HEK293 (cell line): ENCODE measurements around the gene PRKAR2B.
A peak's percentile ranks its signal among the peaks of the same experiment; 100 is the strongest.

ENCODE experiments used
- CTCF ChIA-PET: fragments of 350-600 bp; formaldehyde crosslinking; extraction: SDS; loops from one replicate; lab custom pipeline; 2021; ENCODE audit warnings: antibody characterized with exemption; lab: Yijun Ruan, JAX
- POLR2A ChIA-PET: fragments of 300-600 bp; formaldehyde crosslinking; extraction: SDS; loops from one replicate; lab custom pipeline; 2020; ENCODE audit warnings: antibody characterized with exemption, inconsistent platforms; lab: Yijun Ruan, JAX
- H3K27ac ChIP-seq: fragments of 200-500 bp; sonication (Bioruptor generic); 2 replicates; pipeline ENCODE4 v1.5.1; 2014; ENCODE audit warnings: low read depth, low read length, control low read depth, inconsistent platforms; ENCODE audit errors: extremely low read depth
- H3K36me3 ChIP-seq, 2 experiments: fragments of 200-500 bp in 1 of 2; sonication (Bioruptor generic) in 1 of 2; 1 replicate in 1 of 2; 2 replicates in 1 of 2; pipeline ENCODE4 v1.5.1; 2014 to 2017; ENCODE audit warnings: inconsistent platforms in 2 of 2, low read length in 2 of 2; ENCODE audit not compliant: control insufficient read depth in 2 of 2, insufficient read depth in 1 of 2
- H3K4me1 ChIP-seq: fragments of 200-500 bp; sonication (Bioruptor generic); 2 replicates; pipeline ENCODE4 v1.5.1; 2014; ENCODE audit warnings: mild to moderate bottlenecking, low read length, inconsistent platforms; ENCODE audit not compliant: control insufficient read depth, insufficient read depth
- H3K4me3 ChIP-seq: 2 replicates; pipeline ENCODE4 v1.5.1; 2011; ENCODE audit warnings: low read depth, mild to moderate bottlenecking, control low read depth, low read length, moderate library complexity
- H3K9me3 ChIP-seq: fragments of 200-500 bp; sonication (Bioruptor generic); 2 replicates; pipeline ENCODE4 v1.5.1; 2014; ENCODE audit warnings: low read depth, low read length, inconsistent platforms; ENCODE audit not compliant: control insufficient read depth, insufficient read depth
- BCL11B ChIP-seq: fragments of 450-650 bp; formaldehyde crosslinking; IDR thresholded peaks from 2 replicates; pipeline ENCODE4 v1.5.1; 2016; ENCODE audit warnings: low read depth, missing biosample characterization, missing genetic modification characterization
- EGR2 ChIP-seq: fragments of 450-650 bp; formaldehyde crosslinking; IDR thresholded peaks from 2 replicates; pipeline ENCODE4 v1.5.1; 2016; ENCODE audit warnings: low read depth, missing biosample characterization, missing genetic modification characterization
- GFI1B ChIP-seq: fragments of 450-650 bp; formaldehyde crosslinking; IDR thresholded peaks from 2 replicates; pipeline ENCODE4 v1.5.1; 2016; ENCODE audit warnings: missing biosample characterization, missing genetic modification characterization
- HOXA7 ChIP-seq: sonication (generic); formaldehyde crosslinking; IDR thresholded peaks from 2 replicates; pipeline ENCODE4 v1.8.1; 2022; ENCODE audit warnings: missing genetic modification reagents, borderline replicate concordance
- IKZF3 ChIP-seq: fragments of 450-650 bp; IDR thresholded peaks from 2 replicates; pipeline ENCODE4 v1.5.0; 2018; ENCODE audit warnings: missing biosample characterization, mild to moderate bottlenecking, missing genetic modification characterization, moderate library complexity
- MYNN ChIP-seq: fragments of 450-650 bp; formaldehyde crosslinking; IDR thresholded peaks from 2 replicates; pipeline ENCODE4 v1.5.1; 2016; ENCODE audit warnings: missing biosample characterization, missing genetic modification characterization, borderline replicate concordance
- SP3 ChIP-seq: fragments of 450-650 bp; formaldehyde crosslinking; IDR thresholded peaks from 2 replicates; pipeline ENCODE4 v1.5.1; 2016; ENCODE audit warnings: missing biosample characterization, missing genetic modification characterization
- ZBTB10 ChIP-seq: fragments of 450-650 bp; formaldehyde crosslinking; IDR thresholded peaks from 2 replicates; pipeline ENCODE4 v1.5.1; 2016; ENCODE audit warnings: missing biosample characterization, missing genetic modification characterization
- ZBTB17 ChIP-seq: fragments of 450-650 bp; formaldehyde crosslinking; IDR thresholded peaks from 2 replicates; pipeline ENCODE4 v1.5.1; 2016; ENCODE audit warnings: missing biosample characterization, missing genetic modification characterization
- ZBTB21 ChIP-seq: fragments of 450-650 bp; formaldehyde crosslinking; IDR thresholded peaks from 2 replicates; pipeline ENCODE4 v1.5.1; 2017; ENCODE audit warnings: missing biosample characterization, missing genetic modification characterization
- ZFHX2 ChIP-seq: fragments of 450-650 bp; formaldehyde crosslinking; conservative IDR thresholded peaks from 2 replicates; pipeline ENCODE4 v1.5.1; 2016; ENCODE audit warnings: missing biosample characterization, missing genetic modification characterization
- ZFP3 ChIP-seq: fragments of 450-650 bp; formaldehyde crosslinking; IDR thresholded peaks from 2 replicates; pipeline ENCODE4 v1.5.1; 2016; ENCODE audit warnings: low read depth, missing biosample characterization, missing genetic modification characterization
- ZNF157 ChIP-seq: fragments of 450-650 bp; formaldehyde crosslinking; IDR thresholded peaks from 2 replicates; pipeline ENCODE4 v1.5.1; 2016; ENCODE audit warnings: missing biosample characterization, missing genetic modification characterization
- ZNF2 ChIP-seq: fragments of 450-650 bp; formaldehyde crosslinking; IDR thresholded peaks from 2 replicates; pipeline ENCODE4 v1.5.1; 2016; ENCODE audit warnings: missing biosample characterization, missing genetic modification characterization
- ZNF26 ChIP-seq: fragments of 450-650 bp; formaldehyde crosslinking; IDR thresholded peaks from 2 replicates; pipeline ENCODE4 v1.5.1; 2016; ENCODE audit warnings: missing biosample characterization, missing genetic modification characterization
- ZNF423 ChIP-seq: fragments of 450-650 bp; formaldehyde crosslinking; IDR thresholded peaks from 2 replicates; pipeline ENCODE4 v1.5.1; 2016; ENCODE audit warnings: missing biosample characterization, missing genetic modification characterization
- ZNF48 ChIP-seq: fragments of 450-650 bp; formaldehyde crosslinking; IDR thresholded peaks from 2 replicates; pipeline ENCODE4 v1.5.1; 2016; ENCODE audit warnings: missing biosample characterization, missing genetic modification characterization
- ZNF510 ChIP-seq: fragments of 450-650 bp; formaldehyde crosslinking; IDR thresholded peaks from 2 replicates; pipeline ENCODE4 v1.5.1; 2018; ENCODE audit warnings: mild to moderate bottlenecking, missing genetic modification characterization, missing biosample characterization; ENCODE audit not compliant: insufficient replicate concordance
- ZNF558 ChIP-seq: fragments of 450-650 bp; formaldehyde crosslinking; IDR thresholded peaks from 2 replicates; pipeline ENCODE4 v1.5.1; 2016; ENCODE audit warnings: missing biosample characterization, missing genetic modification characterization
- ZNF692 ChIP-seq: fragments of 450-650 bp; formaldehyde crosslinking; IDR thresholded peaks from 2 replicates; pipeline ENCODE4 v1.5.1; 2016; ENCODE audit warnings: missing biosample characterization, missing genetic modification characterization
- ZNF707 ChIP-seq: fragments of 450-650 bp; formaldehyde crosslinking; IDR thresholded peaks from 2 replicates; pipeline ENCODE4 v1.5.1; 2016; ENCODE audit warnings: missing biosample characterization, missing genetic modification characterization
- ZNF76 ChIP-seq: fragments of 450-650 bp; formaldehyde crosslinking; IDR thresholded peaks from 2 replicates; pipeline ENCODE4; 2016; ENCODE audit warnings: low read depth, missing biosample characterization, missing genetic modification characterization, borderline replicate concordance
- ZNF777 ChIP-seq: fragments of 450-650 bp; formaldehyde crosslinking; IDR thresholded peaks from 2 replicates; pipeline ENCODE4 v1.5.1; 2017; ENCODE audit warnings: missing biosample characterization, missing genetic modification characterization, borderline replicate concordance
- ZNF792 ChIP-seq: fragments of 450-650 bp; formaldehyde crosslinking; IDR thresholded peaks from 2 replicates; pipeline ENCODE4 v1.5.1; 2016; ENCODE audit warnings: missing biosample characterization, missing genetic modification characterization
- ZNF837 ChIP-seq: fragments of 450-650 bp; formaldehyde crosslinking; IDR thresholded peaks from 2 replicates; pipeline ENCODE4 v1.5.1; 2016; ENCODE audit warnings: missing biosample characterization, missing genetic modification characterization
- TF ChIP-seq, protein P1 (sequence below): fragments of 450-650 bp; formaldehyde crosslinking; IDR thresholded peaks from 2 replicates; pipeline ENCODE4; 2016; ENCODE audit warnings: missing biosample characterization, missing genetic modification characterization
- TF ChIP-seq, protein P2 (sequence below): IDR thresholded peaks from 2 replicates; pipeline ENCODE4 v1.6.1; 2011; ENCODE audit warnings: mild to moderate bottlenecking, low read depth, low read length, borderline replicate concordance

PRKAR2B gene

DNA sequence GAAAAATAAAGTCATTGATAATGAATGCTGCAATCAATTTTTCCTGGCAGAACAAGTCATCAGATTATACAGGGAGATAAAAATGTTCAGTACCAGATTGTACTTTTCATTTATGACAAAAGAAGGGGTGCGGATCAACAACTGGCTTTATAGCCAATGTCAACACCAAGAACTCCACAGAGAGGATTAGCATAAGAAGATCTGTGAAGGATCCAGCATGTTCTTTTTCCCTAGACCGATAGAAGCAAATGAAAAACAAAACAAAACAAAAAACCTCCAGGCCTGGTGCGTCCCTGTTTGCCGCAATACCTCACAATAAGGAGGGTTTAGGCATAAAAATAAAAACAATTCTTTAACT, 34.7 kb upstream of the PRKAR2B start (continued):
- TF ChIP-seq ZBTB10 (tag by site-specific recombination), result no peak
- no peak for TF ChIP-seq ZBTB21 (tag by site-specific recombination)
- TF ChIP-seq BCL11B (tag by site-specific recombination), result no peak
- TF ChIP-seq ZNF707 (tag by site-specific recombination), result no peak
- no peak for TF ChIP-seq IKZF3 (tag by site-specific recombination)
- TF ChIP-seq ZFHX2 (tag by site-specific recombination), result no peak
- no peak for TF ChIP-seq GFI1B (tag by site-specific recombination)
- no peak for TF ChIP-seq ZNF692 (tag by site-specific recombination)
- no peak for TF ChIP-seq MYNN (tag by site-specific recombination)
- no peak for TF ChIP-seq SP3 (tag by site-specific recombination)
- no peak for TF ChIP-seq HOXA7
- no peak for TF ChIP-seq ZNF777 (tag by site-specific recombination)

GRCh38 chr7:107012691-107013090, 31.8 kb upstream of the PRKAR2B start:
- ChIA-PET POLR2A (no interaction called here), CTCF (no interaction called here)
- TF ChIP-seq ZNF837 (tag by site-specific recombination) (no peak), ZNF48 (tag by site-specific recombination) (no peak)
- TF ChIP-seq, protein P1, sequence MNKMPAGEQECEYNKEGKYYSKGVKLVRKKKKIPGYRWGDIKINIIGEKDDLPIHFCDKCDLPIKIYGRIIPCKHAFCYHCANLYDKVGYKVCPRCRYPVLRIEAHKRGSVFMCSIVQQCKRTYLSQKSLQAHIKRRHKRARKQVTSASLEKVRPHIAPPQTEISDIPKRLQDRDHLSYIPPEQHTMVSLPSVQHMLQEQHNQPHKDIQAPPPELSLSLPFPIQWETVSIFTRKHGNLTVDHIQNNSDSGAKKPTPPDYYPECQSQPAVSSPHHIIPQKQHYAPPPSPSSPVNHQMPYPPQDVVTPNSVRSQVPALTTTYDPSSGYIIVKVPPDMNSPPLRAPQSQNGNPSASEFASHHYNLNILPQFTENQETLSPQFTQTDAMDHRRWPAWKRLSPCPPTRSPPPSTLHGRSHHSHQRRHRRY (tag by site-specific recombination), result no peak

GRCh38 chr7:107014387-107015023, 30.0 kb upstream of the PRKAR2B start:
- Histone ChIP-seq H3K36me3 (no peaks in the 10 kb centered on the region), H3K4me1 (no peaks in the 10 kb centered on the region), H3K27ac (no peak overlapping the region), H3K9me3 (no peaks in the 10 kb centered on the region), H3K4me3 (no peak overlapping the region)
- POLR2A ChIA-PET, result interaction anchor here (1.1 kb wide), 1 partner anchor 30 kb away, joined by 3 read pairs; the partner anchor contains the start of gene PRKAR2B
- CTCF ChIA-PET, result no interaction called here
- TF ChIP-seq ZFHX2 (tag by site-specific recombination) (no peak), ZNF76 (tag by site-specific recombination) (no peak), ZNF423 (tag by site-specific recombination) (no peak), ZNF510 (tag by site-specific recombination) (no peak), ZNF558 (tag by site-specific recombination) (no peak), ZNF26 (tag by site-specific recombination) (no peak), ZFP3 (tag by site-specific recombination) (no peak), ZBTB17 (0 out of 2 replicates have a peak, but pooled peaks have one; percentile 16), ZNF2 (tag by site-specific recombination) (no peak), EGR2 (tag by site-specific recombination) (no peak), ZNF157 (tag by site-specific recombination) (no peak), ZNF792 (tag by site-specific recombination) (no peak)
- TF ChIP-seq, protein P2, sequence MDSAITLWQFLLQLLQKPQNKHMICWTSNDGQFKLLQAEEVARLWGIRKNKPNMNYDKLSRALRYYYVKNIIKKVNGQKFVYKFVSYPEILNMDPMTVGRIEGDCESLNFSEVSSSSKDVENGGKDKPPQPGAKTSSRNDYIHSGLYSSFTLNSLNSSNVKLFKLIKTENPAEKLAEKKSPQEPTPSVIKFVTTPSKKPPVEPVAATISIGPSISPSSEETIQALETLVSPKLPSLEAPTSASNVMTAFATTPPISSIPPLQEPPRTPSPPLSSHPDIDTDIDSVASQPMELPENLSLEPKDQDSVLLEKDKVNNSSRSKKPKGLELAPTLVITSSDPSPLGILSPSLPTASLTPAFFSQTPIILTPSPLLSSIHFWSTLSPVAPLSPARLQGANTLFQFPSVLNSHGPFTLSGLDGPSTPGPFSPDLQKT, result no peak

More at GRCh38 chr7:107012691-107013090, 31.8 kb upstream of the PRKAR2B start:
- Histone ChIP-seq H3K4me1 (no peaks in the 10 kb centered on the region), H3K27ac (no peak overlapping the region), H3K36me3 (no peaks in the 10 kb centered on the region), H3K9me3 (no peaks in the 10 kb centered on the region), H3K4me3 (no peak overlapping the region)
